Testis (tissue), 2 donors: ENCODE data around the gene JCAD.

Experiments
- POLR2A ChIP-seq: fragments of 450-650 bp; IDR thresholded peaks from one replicate; pipeline ENCODE4 v1.6.1; 2017; ENCODE audit warnings: antibody characterized with exemption, mild to moderate bottlenecking, moderate library complexity
- TF ChIP-seq, protein P1 (sequence below), 3 experiments: fragments of 450-650 bp in 2 of 3; fragments of 200-600 bp in 1 of 3; sonication (generic) in 1 of 3; IDR thresholded peaks; one replicate each; pipeline ENCODE4 v1.5.1; 2016 to 2019; ENCODE audit warnings: antibody characterized with exemption in 3 of 3, mild to moderate bottlenecking in 2 of 3, moderate library complexity in 1 of 3

DNA sequence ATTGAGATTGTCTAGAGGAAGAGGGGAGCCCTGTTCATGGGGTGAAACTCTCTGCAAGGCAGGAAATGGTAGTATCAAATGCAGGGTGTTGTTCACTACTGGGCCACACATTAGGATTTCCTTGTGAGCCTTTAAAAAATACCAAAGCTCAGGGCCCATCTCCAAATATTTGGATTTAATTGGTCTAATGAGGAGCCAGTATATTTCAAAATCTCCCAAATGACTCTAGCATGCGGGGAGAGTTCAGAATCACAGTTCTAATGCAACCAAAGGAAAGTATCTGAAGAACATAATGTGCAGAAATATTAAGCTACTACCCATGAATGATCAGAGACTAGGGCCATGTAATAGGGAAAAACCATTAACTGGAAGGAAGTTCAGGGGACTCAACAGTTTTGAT, 27.3 kb downstream of the JCAD start:
- TF ChIP-seq, protein P1, sequence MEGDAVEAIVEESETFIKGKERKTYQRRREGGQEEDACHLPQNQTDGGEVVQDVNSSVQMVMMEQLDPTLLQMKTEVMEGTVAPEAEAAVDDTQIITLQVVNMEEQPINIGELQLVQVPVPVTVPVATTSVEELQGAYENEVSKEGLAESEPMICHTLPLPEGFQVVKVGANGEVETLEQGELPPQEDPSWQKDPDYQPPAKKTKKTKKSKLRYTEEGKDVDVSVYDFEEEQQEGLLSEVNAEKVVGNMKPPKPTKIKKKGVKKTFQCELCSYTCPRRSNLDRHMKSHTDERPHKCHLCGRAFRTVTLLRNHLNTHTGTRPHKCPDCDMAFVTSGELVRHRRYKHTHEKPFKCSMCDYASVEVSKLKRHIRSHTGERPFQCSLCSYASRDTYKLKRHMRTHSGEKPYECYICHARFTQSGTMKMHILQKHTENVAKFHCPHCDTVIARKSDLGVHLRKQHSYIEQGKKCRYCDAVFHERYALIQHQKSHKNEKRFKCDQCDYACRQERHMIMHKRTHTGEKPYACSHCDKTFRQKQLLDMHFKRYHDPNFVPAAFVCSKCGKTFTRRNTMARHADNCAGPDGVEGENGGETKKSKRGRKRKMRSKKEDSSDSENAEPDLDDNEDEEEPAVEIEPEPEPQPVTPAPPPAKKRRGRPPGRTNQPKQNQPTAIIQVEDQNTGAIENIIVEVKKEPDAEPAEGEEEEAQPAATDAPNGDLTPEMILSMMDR (IDR thresholded peaks at IDR 0.05) = no peak
- no peak for TF ChIP-seq POLR2A
